Loucy (cell line): ENCODE measurements around the gene RSRC1.

ENCODE experiments used
- H2AFZ ChIP-seq: fragments of 200-600 bp; sonication (generic); 2 replicates; pipeline ENCODE4 v1.6.0; 2016; ENCODE audit warnings: antibody characterized with exemption, mild to moderate bottlenecking, low read length, moderate library complexity
- H3F3A ChIP-seq: fragments of 200-600 bp; 2 replicates; pipeline ENCODE4 v1.6.0; 2016; ENCODE audit warnings: antibody characterized with exemption, low read depth, mild to moderate bottlenecking
- H3K27me3 ChIP-seq: fragments of 200-600 bp; sonication (generic); 2 replicates; pipeline ENCODE4 v1.6.1; 2014; ENCODE audit warnings: low read length, mild to moderate bottlenecking; ENCODE audit not compliant: insufficient read depth, poor library complexity, severe bottlenecking
- H3K36me3 ChIP-seq: fragments of 200-600 bp; sonication (generic); 2 replicates; pipeline ENCODE4 v1.6.1; 2016; ENCODE audit warnings: low read length; ENCODE audit not compliant: insufficient read depth
- H3K4me1 ChIP-seq: fragments of 200-600 bp; sonication (generic); 2 replicates; pipeline ENCODE4 v1.5.1; 2014; ENCODE audit warnings: low read length, mild to moderate bottlenecking; ENCODE audit not compliant: insufficient read depth, poor library complexity, severe bottlenecking
- H3K4me2 ChIP-seq: fragments of 200-600 bp; sonication (generic); 2 replicates; pipeline ENCODE4 v1.6.0; 2014; ENCODE audit warnings: antibody characterized with exemption, low read length, low read depth, mild to moderate bottlenecking; ENCODE audit not compliant: poor library complexity, severe bottlenecking
- H3K4me3 ChIP-seq: fragments of 200-600 bp; sonication (generic); 2 replicates; pipeline ENCODE4 v1.5.1; 2014; ENCODE audit warnings: low read length, mild to moderate bottlenecking, mixed read lengths; ENCODE audit not compliant: poor library complexity, severe bottlenecking
- H3K79me2 ChIP-seq: fragments of 200-600 bp; sonication (generic); 2 replicates; pipeline ENCODE4 v1.6.1; 2014; ENCODE audit warnings: low read length; ENCODE audit not compliant: insufficient read depth
- H3K9ac ChIP-seq: fragments of 200-600 bp; sonication (generic); 2 replicates; pipeline ENCODE4 v1.6.0; 2014; ENCODE audit warnings: mild to moderate bottlenecking, low read depth, low read length, moderate library complexity; ENCODE audit not compliant: poor library complexity, severe bottlenecking
- H3K9me2 ChIP-seq: fragments of 200-600 bp; sonication (generic); replicated peaks from 2 replicates; pipeline ENCODE4 v1.6.1; 2016; ENCODE audit warnings: low read depth, low read length, mixed read lengths
- H3K9me3 ChIP-seq: fragments of 200-600 bp; sonication (generic); 2 replicates; pipeline ENCODE4 v1.6.1; 2014; ENCODE audit warnings: mild to moderate bottlenecking, antibody characterized with exemption, low read length, low read depth; ENCODE audit not compliant: insufficient read depth
- H4K20me1 ChIP-seq: fragments of 200-600 bp; sonication (generic); 2 replicates; pipeline ENCODE4 v1.6.0; 2014; ENCODE audit warnings: antibody characterized with exemption, low read length, mild to moderate bottlenecking; ENCODE audit not compliant: insufficient read depth, poor library complexity, severe bottlenecking
- EZH2phosphoT487 ChIP-seq: fragments of 200-600 bp; IDR thresholded peaks from 2 replicates; pipeline ENCODE4 v1.6.1; 2018; ENCODE audit warnings: antibody characterized with exemption, mild to moderate bottlenecking, moderate library complexity, borderline replicate concordance
- TF ChIP-seq, protein P1 (sequence below): fragments of 200-600 bp; sonication (generic); conservative IDR thresholded peaks from 2 replicates; pipeline ENCODE4 v1.5.1; 2014; ENCODE audit warnings: mild to moderate bottlenecking, antibody characterized with exemption, low read length

RSRC1 gene

DNA sequence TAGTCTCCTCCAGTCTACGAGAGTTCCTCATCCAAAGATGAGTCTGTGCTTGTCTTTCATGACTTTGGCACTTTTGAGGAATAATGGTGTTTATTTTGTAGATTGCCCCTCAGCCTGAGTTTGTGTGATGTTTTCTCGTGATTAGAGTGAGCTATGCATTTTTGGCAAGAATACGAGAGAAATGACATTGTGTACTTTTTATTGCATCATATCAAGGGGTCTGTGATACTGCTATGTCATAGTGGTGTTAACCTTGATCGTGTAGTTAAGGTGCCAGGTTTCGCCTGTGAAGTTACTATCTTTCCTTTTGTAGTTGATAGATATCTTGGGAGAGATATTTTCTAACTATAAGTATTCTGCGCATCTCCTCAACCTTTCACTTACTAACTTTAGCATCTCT, 18.9 kb downstream of the RSRC1 start:
- Histone ChIP-seq H3K4me2 (no peak overlapping the region), H3K9ac (no peak overlapping the region), H4K20me1 (peaks cover 39% of the 10 kb centered on the region), H3F3A (no peaks in the 10 kb centered on the region), H3K27me3 (peaks cover 5% of the 10 kb centered on the region), H3K4me3 (no peak overlapping the region), H3K79me2 (peaks cover 23% of the 10 kb centered on the region; the same call in 1 of the 2 replicates), H3K36me3 (peaks cover 87% of the 10 kb centered on the region), H2AFZ (no peak overlapping the region), H3K9me2 (no peaks in the 10 kb centered on the region), H3K4me1 (peaks cover 10% of the 10 kb centered on the region), H3K9me3 (peaks cover 6% of the 10 kb centered on the region; the same call in 1 of the 2 replicates)
- TF ChIP-seq, protein P1, sequence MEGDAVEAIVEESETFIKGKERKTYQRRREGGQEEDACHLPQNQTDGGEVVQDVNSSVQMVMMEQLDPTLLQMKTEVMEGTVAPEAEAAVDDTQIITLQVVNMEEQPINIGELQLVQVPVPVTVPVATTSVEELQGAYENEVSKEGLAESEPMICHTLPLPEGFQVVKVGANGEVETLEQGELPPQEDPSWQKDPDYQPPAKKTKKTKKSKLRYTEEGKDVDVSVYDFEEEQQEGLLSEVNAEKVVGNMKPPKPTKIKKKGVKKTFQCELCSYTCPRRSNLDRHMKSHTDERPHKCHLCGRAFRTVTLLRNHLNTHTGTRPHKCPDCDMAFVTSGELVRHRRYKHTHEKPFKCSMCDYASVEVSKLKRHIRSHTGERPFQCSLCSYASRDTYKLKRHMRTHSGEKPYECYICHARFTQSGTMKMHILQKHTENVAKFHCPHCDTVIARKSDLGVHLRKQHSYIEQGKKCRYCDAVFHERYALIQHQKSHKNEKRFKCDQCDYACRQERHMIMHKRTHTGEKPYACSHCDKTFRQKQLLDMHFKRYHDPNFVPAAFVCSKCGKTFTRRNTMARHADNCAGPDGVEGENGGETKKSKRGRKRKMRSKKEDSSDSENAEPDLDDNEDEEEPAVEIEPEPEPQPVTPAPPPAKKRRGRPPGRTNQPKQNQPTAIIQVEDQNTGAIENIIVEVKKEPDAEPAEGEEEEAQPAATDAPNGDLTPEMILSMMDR: no peak
- TF ChIP-seq EZH2phosphoT487: no peak

DNA sequence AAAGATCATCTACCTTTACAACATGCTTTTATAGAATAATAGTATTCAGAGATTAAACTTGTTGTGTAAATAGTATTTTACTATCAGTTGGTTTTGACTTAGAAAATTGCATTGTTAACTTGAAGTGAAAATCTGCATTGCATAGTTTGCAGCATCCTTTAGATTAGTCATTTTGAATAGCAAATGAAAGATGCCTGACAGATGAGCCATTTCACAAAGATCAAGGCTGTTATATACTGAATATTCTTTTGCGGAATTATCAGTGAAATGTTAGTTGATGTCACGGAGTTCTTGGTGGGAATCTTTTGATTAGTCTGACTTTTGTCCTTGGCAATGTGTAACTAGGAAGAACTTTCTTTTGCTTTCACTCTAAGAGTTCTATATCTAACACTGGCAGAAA, 24.5 kb downstream of the RSRC1 start:
- no peaks in the 10 kb centered on the region for H3K9me3 ChIP-seq
- H3K9ac ChIP-seq: no peak overlapping the region
- H2AFZ ChIP-seq: no peak overlapping the region
- peaks cover 19% of the 10 kb centered on the region; the same call in 1 of the 2 replicates for H3K79me2 ChIP-seq
- H3K9me2 ChIP-seq: no peaks in the 10 kb centered on the region
- no peak overlapping the region for H3K4me2 ChIP-seq
- no peaks in the 10 kb centered on the region for H3K4me1 ChIP-seq
- peaks cover 51% of the 10 kb centered on the region for H3K36me3 ChIP-seq
- no peaks in the 10 kb centered on the region for H4K20me1 ChIP-seq
- no peak overlapping the region for H3K4me3 ChIP-seq
- H3K27me3 ChIP-seq: no peaks in the 10 kb centered on the region
- no peaks in the 10 kb centered on the region for H3F3A ChIP-seq
- no peak for TF ChIP-seq EZH2phosphoT487
- TF ChIP-seq, protein P1: no peak

DNA sequence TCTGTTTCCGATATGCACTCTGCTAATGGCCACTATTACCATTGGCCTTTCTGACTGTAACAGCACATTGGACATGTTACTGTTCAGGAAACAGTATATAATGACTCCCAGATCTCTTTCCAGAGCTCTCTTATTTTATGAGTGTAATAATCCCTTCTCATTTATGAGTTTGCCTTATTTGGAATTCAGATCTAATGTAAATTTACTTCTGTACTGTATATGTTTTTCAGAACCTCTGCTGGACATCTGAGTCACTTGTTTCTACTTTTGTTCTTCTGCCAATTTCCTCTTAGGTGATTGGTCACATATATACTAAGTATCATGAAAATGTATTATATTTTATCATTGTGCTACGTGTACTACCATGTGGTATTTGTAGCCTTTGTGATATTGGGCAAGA, 30.5 kb downstream of the RSRC1 start:
- 0 out of 2 replicates have a peak, but pooled peaks cover 4% of the 10 kb centered on the region for H3K79me2 ChIP-seq
- H2AFZ ChIP-seq: no peak overlapping the region
- H3K9me2 ChIP-seq: no peaks in the 10 kb centered on the region
- no peak overlapping the region for H3K4me2 ChIP-seq
- no peaks in the 10 kb centered on the region for H4K20me1 ChIP-seq
- no peak for TF ChIP-seq EZH2phosphoT487
- TF ChIP-seq, protein P1: no peak
- peaks cover 13% of the 10 kb centered on the region; the same call in 1 of the 2 replicates for H3K36me3 ChIP-seq
- no peaks in the 10 kb centered on the region for H3K27me3 ChIP-seq
- H3F3A ChIP-seq: no peaks in the 10 kb centered on the region
- no peaks in the 10 kb centered on the region for H3K9me3 ChIP-seq
- no peaks in the 10 kb centered on the region for H3K4me1 ChIP-seq
- no peak overlapping the region for H3K4me3 ChIP-seq
- no peak overlapping the region for H3K9ac ChIP-seq
